Activated CD4-positive, alpha-beta memory T cell treated with anti-CD3 and anti-CD28 coated beads, Interleukin-2, amount 10 ng/mL, durations not matched to agents 7 days and 5 days (primary cell): ENCODE results near the gene MGST2. TPM values are rescaled to one million over a fixed set of nuclear protein-coding genes. Genes with fewer than 3 reads are reported as not detected.
"Not testable (repeated sequence)": the region's sequence is repeated elsewhere in the genome, so short reads cannot be mapped to it uniquely, and the experiment has no call there.

Source experiments
- CTCF ChIA-PET: fragments of 350-600 bp; sonication (Branson Sonifier 250); formaldehyde crosslinking; loops from one replicate; lab custom pipeline; 2021; ENCODE audit warnings: antibody characterized with exemption, inconsistent platforms; lab: Charles Lee
- POLR2A ChIA-PET: fragments of 350-600 bp; sonication (Branson Sonifier 250); formaldehyde crosslinking; loops from one replicate; lab custom pipeline; 2021; ENCODE audit warnings: antibody characterized with exemption; lab: Charles Lee
- DNase-seq: peaks from one replicate; pipeline ENCODE4 v3.0.0-alpha.2; 2020
- H3K27ac Mint-ChIP-seq: one replicate; pipeline ENCODE4 v1.8.0; 2021; ENCODE audit warnings: mild to moderate bottlenecking, mixed read lengths
- H3K27me3 Mint-ChIP-seq: one replicate; pipeline ENCODE4 v1.8.0; 2021; ENCODE audit warnings: mixed read lengths
- H3K36me3 Mint-ChIP-seq: one replicate; pipeline ENCODE4 v1.8.0; 2021; ENCODE audit warnings: low read depth, mixed read lengths
- H3K4me1 Mint-ChIP-seq: one replicate; pipeline ENCODE4 v1.8.0; 2021; ENCODE audit warnings: mixed read lengths
- H3K4me3 Mint-ChIP-seq: one replicate; pipeline ENCODE4 v1.8.0; 2021; ENCODE audit warnings: mild to moderate bottlenecking, mixed read lengths
- H3K9me3 Mint-ChIP-seq: one replicate; pipeline ENCODE4 v1.8.0; 2021; ENCODE audit warnings: mixed read lengths
- total RNA-seq, 2 experiments: library from RNA; stranded (reverse); gene quantifications; one replicate each; pipeline ENCODE4 v1.2.3, GENCODE V29; 2021

The MGST2 gene
- total RNA-seq, 2 experiments from 2014 or later, result 24.5 to 27.9 TPM

- Mint-ChIP-seq H3K27me3 (peaks cover 37% of the 10 kb centered on the region), H3K4me1 (no peaks in the 10 kb centered on the region)
- POLR2A ChIA-PET, result no interaction called here
These were observed 33.8 kb upstream of the MGST2 start for GRCh38 chr4:139631791-139632190.

GRCh38 chr4:139632739-139633138 is 32.9 kb upstream of the MGST2 start:
- H3K36me3 Mint-ChIP-seq, H3K4me3 Mint-ChIP-seq, H3K9me3 Mint-ChIP-seq, H3K4me1 Mint-ChIP-seq, H3K27ac Mint-ChIP-seq, DNase-seq, CTCF ChIA-PET, POLR2A ChIA-PET: not testable (repeated sequence)
- peaks cover 41% of the 10 kb centered on the region for H3K27me3 Mint-ChIP-seq

More at GRCh38 chr4:139631791-139632190, 33.8 kb upstream of the MGST2 start:
- Mint-ChIP-seq H3K36me3 (no peaks in the 10 kb centered on the region), H3K4me3 (no peak overlapping the region), H3K9me3 (peaks cover 4% of the 10 kb centered on the region), H3K27ac (no peak overlapping the region)
- no peak for DNase-seq
- CTCF ChIA-PET, result no interaction called here

GRCh38 chr4:139633195-139633594 is 32.4 kb upstream of the MGST2 start:
- POLR2A ChIA-PET, result no interaction called here
- Mint-ChIP-seq H3K36me3 (no peaks in the 10 kb centered on the region), H3K9me3 (peaks cover 6% of the 10 kb centered on the region), H3K4me1 (no peaks in the 10 kb centered on the region), H3K27me3 (peaks cover 41% of the 10 kb centered on the region), H3K27ac (no peak overlapping the region), H3K4me3 (no peak overlapping the region)
- no peak for DNase-seq
- CTCF ChIA-PET, result no interaction called here

GRCh38 chr4:139633661-139634060 is 32.0 kb upstream of the MGST2 start:
- Mint-ChIP-seq H3K4me1 (no peaks in the 10 kb centered on the region), H3K36me3 (no peaks in the 10 kb centered on the region), H3K27ac (no peak overlapping the region), H3K9me3 (peaks cover 10% of the 10 kb centered on the region), H3K4me3 (no peak overlapping the region), H3K27me3 (peaks cover 42% of the 10 kb centered on the region)
- ChIA-PET POLR2A (no interaction called here), CTCF (no interaction called here)
- DNase-seq, result no peak

GRCh38 chr4:139635966-139636365 is 29.7 kb upstream of the MGST2 start:
- Mint-ChIP-seq H3K27ac (no peak overlapping the region), H3K4me1 (no peaks in the 10 kb centered on the region), H3K9me3 (peaks cover 16% of the 10 kb centered on the region), H3K36me3 (no peaks in the 10 kb centered on the region), H3K27me3 (peaks cover 39% of the 10 kb centered on the region), H3K4me3 (no peak overlapping the region)
- ChIA-PET CTCF (interaction anchor here (1.7 kb wide), 1 partner anchor 32 kb away, joined by 5 read pairs; no protein-coding TSS in a partner anchor), POLR2A (no interaction called here)
- no peak for DNase-seq

- H3K27ac Mint-ChIP-seq, H3K36me3 Mint-ChIP-seq, CTCF ChIA-PET, H3K4me1 Mint-ChIP-seq, H3K4me3 Mint-ChIP-seq, POLR2A ChIA-PET, DNase-seq: not testable (repeated sequence)
- peaks cover 16% of the 10 kb centered on the region for H3K9me3 Mint-ChIP-seq
- peaks cover 32% of the 10 kb centered on the region for H3K27me3 Mint-ChIP-seq
These were observed 27.3 kb upstream of the MGST2 start for GRCh38 chr4:139638306-139638705.

- peaks cover 25% of the 10 kb centered on the region for H3K27me3 Mint-ChIP-seq
- ChIA-PET POLR2A (interaction anchor here (1.0 kb wide), 1 partner anchor 18 kb away, joined by 3 read pairs; no protein-coding TSS in a partner anchor), CTCF (interaction anchor here (1.1 kb wide), 1 partner anchor 18 kb away, joined by 3 read pairs; no protein-coding TSS in a partner anchor)
- peaks cover 16% of the 10 kb centered on the region for H3K9me3 Mint-ChIP-seq
- no peaks in the 10 kb centered on the region for H3K36me3 Mint-ChIP-seq
- H3K4me3 Mint-ChIP-seq, result no peak overlapping the region
- DNase-seq, result no peak
- H3K4me1 Mint-ChIP-seq, result no peaks in the 10 kb centered on the region
- H3K27ac Mint-ChIP-seq, result no peak overlapping the region
These were observed 26.0 kb upstream of the MGST2 start for GRCh38 chr4:139639654-139640053.

- no peak overlapping the region for H3K27ac Mint-ChIP-seq
- no peaks in the 10 kb centered on the region for H3K4me1 Mint-ChIP-seq
- peaks cover 18% of the 10 kb centered on the region for H3K27me3 Mint-ChIP-seq
- H3K4me3 Mint-ChIP-seq, result no peak overlapping the region
- POLR2A ChIA-PET, result interaction anchor here (1.6 kb wide), 1 partner anchor 25 kb away, joined by 3 read pairs; no protein-coding TSS in a partner anchor
- peaks cover 16% of the 10 kb centered on the region for H3K9me3 Mint-ChIP-seq
- CTCF ChIA-PET, result interaction anchor here (1.3 kb wide), 1 partner anchor 11 kb away, joined by 4 read pairs; no protein-coding TSS in a partner anchor
- DNase-seq, result no peak
- no peaks in the 10 kb centered on the region for H3K36me3 Mint-ChIP-seq
These were observed 24.4 kb upstream of the MGST2 start for GRCh38 chr4:139641218-139641617.

GRCh38 chr4:139642364-139642763 is 23.3 kb upstream of the MGST2 start:
- no peak for DNase-seq
- no peaks in the 10 kb centered on the region for H3K36me3 Mint-ChIP-seq
- CTCF ChIA-PET, result interaction anchor here (0.9 kb wide), 1 partner anchor 15 kb away, joined by 4 read pairs; no protein-coding TSS in a partner anchor
- no peak overlapping the region for H3K4me3 Mint-ChIP-seq
- peaks cover 13% of the 10 kb centered on the region for H3K27me3 Mint-ChIP-seq
- no peak overlapping the region for H3K27ac Mint-ChIP-seq
- peaks cover 11% of the 10 kb centered on the region for H3K9me3 Mint-ChIP-seq
- H3K4me1 Mint-ChIP-seq, result no peaks in the 10 kb centered on the region
- POLR2A ChIA-PET, result interaction anchor here (1.6 kb wide), 1 partner anchor 24 kb away, joined by 3 read pairs; no protein-coding TSS in a partner anchor

- Mint-ChIP-seq H3K9me3 (peaks cover 9% of the 10 kb centered on the region), H3K4me3 (no peak overlapping the region), H3K27ac (no peak overlapping the region), H3K27me3 (peaks cover 11% of the 10 kb centered on the region), H3K36me3 (no peaks in the 10 kb centered on the region), H3K4me1 (no peaks in the 10 kb centered on the region)
- ChIA-PET CTCF (interaction anchor here (0.9 kb wide), 2 partner anchors 14 to 40 kb away, joined by 3 to 4 read pairs; no protein-coding TSS in a partner anchor), POLR2A (no interaction called here)
- no peak for DNase-seq
These were observed 22.4 kb upstream of the MGST2 start for GRCh38 chr4:139643042-139643895.

- no peaks in the 10 kb centered on the region for H3K36me3 Mint-ChIP-seq
- H3K27me3 Mint-ChIP-seq, result peaks cover 6% of the 10 kb centered on the region
- POLR2A ChIA-PET, result interaction anchor here (1.2 kb wide), 1 partner anchor 19 kb away, joined by 3 read pairs; no protein-coding TSS in a partner anchor
- H3K9me3 Mint-ChIP-seq, result no peaks in the 10 kb centered on the region
- H3K4me3 Mint-ChIP-seq, result no peak overlapping the region
- CTCF ChIA-PET, result no interaction called here
- no peaks in the 10 kb centered on the region for H3K4me1 Mint-ChIP-seq
- DNase-seq, result no peak
- no peak overlapping the region for H3K27ac Mint-ChIP-seq
These were observed 20.2 kb upstream of the MGST2 start for GRCh38 chr4:139645458-139645857.

GRCh38 chr4:139647184-139647583 is 18.4 kb upstream of the MGST2 start:
- no peak for DNase-seq
- ChIA-PET CTCF (no interaction called here), POLR2A (no interaction called here)
- peaks cover 3% of the 10 kb centered on the region for H3K27me3 Mint-ChIP-seq
- H3K36me3 Mint-ChIP-seq, result no peaks in the 10 kb centered on the region
- H3K9me3 Mint-ChIP-seq, result no peaks in the 10 kb centered on the region
- H3K4me1 Mint-ChIP-seq, result peaks cover 7% of the 10 kb centered on the region
- no peak overlapping the region for H3K27ac Mint-ChIP-seq
- no peak overlapping the region for H3K4me3 Mint-ChIP-seq

- no peak overlapping the region for H3K27ac Mint-ChIP-seq
- POLR2A ChIA-PET, result no interaction called here
- peaks cover 7% of the 10 kb centered on the region for H3K4me1 Mint-ChIP-seq
- peaks cover 3% of the 10 kb centered on the region for H3K27me3 Mint-ChIP-seq
- H3K4me3 Mint-ChIP-seq, result no peak overlapping the region
- no peaks in the 10 kb centered on the region for H3K36me3 Mint-ChIP-seq
- CTCF ChIA-PET, result interaction anchor here (0.7 to 6.5 kb wide), 2 partner anchors 9 to 43 kb away, joined by 3 to 90 read pairs; no protein-coding TSS in a partner anchor
- no peaks in the 10 kb centered on the region for H3K9me3 Mint-ChIP-seq
- no peak for DNase-seq
These were observed 17.7 kb upstream of the MGST2 start for GRCh38 chr4:139647952-139648351.
